Measurements from ENCODE around the gene MRPL24. TPM values are rescaled to one million over a fixed set of nuclear protein-coding genes. Genes with fewer than 3 reads are reported as not detected.

The MRPL24 gene
- total and polyA plus RNA-seq, 2 donors, result 53.8 to 59.0 TPM

DNA sequence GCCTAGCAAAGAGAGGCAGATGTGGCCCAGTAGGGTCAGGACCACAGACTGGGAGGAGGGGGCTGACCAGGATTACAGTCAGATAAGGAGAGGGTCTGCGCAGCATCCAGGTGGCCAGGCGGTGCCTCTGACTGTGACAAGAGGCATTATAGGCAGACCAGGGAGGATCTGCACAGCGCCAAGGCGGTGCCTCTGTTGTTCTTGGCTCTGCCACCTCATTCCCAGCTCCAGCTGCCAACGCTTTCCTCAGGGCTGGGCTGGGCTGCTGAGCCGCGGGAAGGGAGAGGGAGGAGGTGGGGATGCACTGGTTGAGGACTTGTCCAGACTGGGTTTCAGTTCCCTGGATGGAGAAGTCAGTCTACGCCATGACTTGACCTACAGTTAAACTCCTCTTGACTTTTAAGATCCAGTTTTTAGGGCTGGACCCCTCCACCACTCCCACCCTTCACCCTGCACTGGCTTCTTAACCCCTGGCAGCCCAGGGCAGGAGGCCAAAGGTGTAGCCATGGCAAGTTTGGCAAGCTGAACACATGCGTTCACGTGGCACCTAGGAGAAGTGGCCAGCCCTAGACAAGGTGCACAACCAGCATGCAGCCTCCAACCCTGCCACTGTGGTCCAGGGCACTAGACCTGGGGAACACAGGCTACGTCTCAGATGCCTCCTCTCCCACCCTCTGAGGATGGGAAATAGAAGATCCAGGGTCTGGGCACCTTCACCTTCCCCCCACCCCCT lies 31.0 kb downstream of the MRPL24 start:
- peaks cover 12 to 40% of the 10 kb centered on the region in 2 donors for H3K4me1 ChIP-seq (ENCODE audit: control insufficient read depth in 2 of 2, insufficient read depth in 2 of 2, low read length in 2 of 2)
- no peak overlapping the region for H3K27ac ChIP-seq (ENCODE audit: low read depth in 1 of 2, low read length in 1 of 2)
- DNase-seq (ENCODE audit: low read depth in 6 of 9, low spot score in 9 of 9), result no peak

GRCh38 chr1:156709031-156709430 lies 31.9 kb downstream of the MRPL24 start:
- Histone ChIP-seq H3K27ac (ENCODE audit: low read depth in 1 of 2, low read length in 1 of 2) (no peak overlapping the region), H3K9me3 (ENCODE audit: control insufficient read depth in 2 of 2, insufficient read depth in 1 of 2, low read length in 1 of 2) (peaks cover 0 to 5% of the 10 kb centered on the region in 2 donors), H3K4me1 (ENCODE audit: control insufficient read depth in 2 of 2, insufficient read depth in 2 of 2, low read length in 2 of 2) (peaks cover 14 to 44% of the 10 kb centered on the region in 2 donors), H3K4me3 (ENCODE audit: low read length in 2 of 2) (no peak overlapping the region), H3K27me3 (ENCODE audit: control insufficient read depth in 2 of 2, insufficient read depth in 1 of 2, low read length in 1 of 2) (peaks cover 14 to 54% of the 10 kb centered on the region in 2 donors), H3K36me3 (ENCODE audit: control insufficient read depth in 2 of 2, insufficient read depth in 2 of 2, low read length in 1 of 2) (peaks cover 0 to 4% of the 10 kb centered on the region in 2 donors)
- WGBS, result 89% methylated on average over 4 of the region's 4 CpGs
- no peak for DNase-seq (ENCODE audit: low read depth in 6 of 9, low spot score in 9 of 9)

More for the DNA sequence above, 31.0 kb downstream of the MRPL24 start:
- 87% methylated on average over 11 of the region's 11 CpGs for WGBS
- H3K9me3 ChIP-seq (ENCODE audit: control insufficient read depth in 2 of 2, insufficient read depth in 1 of 2, low read length in 1 of 2), result peaks cover 0 to 5% of the 10 kb centered on the region in 2 donors
- peaks cover 0 to 4% of the 10 kb centered on the region in 2 donors for H3K36me3 ChIP-seq (ENCODE audit: control insufficient read depth in 2 of 2, insufficient read depth in 2 of 2, low read length in 1 of 2)
- no peak overlapping the region for H3K4me3 ChIP-seq (ENCODE audit: low read length in 2 of 2)
- peaks cover 8 to 45% of the 10 kb centered on the region in 2 donors for H3K27me3 ChIP-seq (ENCODE audit: control insufficient read depth in 2 of 2, insufficient read depth in 1 of 2, low read length in 1 of 2)

- peaks cover 0 to 4% of the 10 kb centered on the region in 2 donors for H3K36me3 ChIP-seq (ENCODE audit: control insufficient read depth in 2 of 2, insufficient read depth in 2 of 2, low read length in 1 of 2)
- DNase-seq (ENCODE audit: low read depth in 6 of 9, low spot score in 9 of 9), result no peak
- 66% methylated on average over 4 of the region's 4 CpGs for WGBS
- H3K4me3 ChIP-seq (ENCODE audit: low read length in 2 of 2), result no peak overlapping the region
- no peak overlapping the region for H3K27ac ChIP-seq (ENCODE audit: low read depth in 1 of 2, low read length in 1 of 2)
- H3K9me3 ChIP-seq (ENCODE audit: control insufficient read depth in 2 of 2, insufficient read depth in 1 of 2, low read length in 1 of 2), result peaks cover 0 to 5% of the 10 kb centered on the region in 2 donors
- peaks cover 18 to 62% of the 10 kb centered on the region in 2 donors for H3K27me3 ChIP-seq (ENCODE audit: control insufficient read depth in 2 of 2, insufficient read depth in 1 of 2, low read length in 1 of 2)
- H3K4me1 ChIP-seq (ENCODE audit: control insufficient read depth in 2 of 2, insufficient read depth in 2 of 2, low read length in 2 of 2), result peaks cover 14 to 44% of the 10 kb centered on the region in 2 donors
Observed at GRCh38 chr1:156708218-156708661, 32.6 kb downstream of the MRPL24 start.

GRCh38 chr1:156707417-156708217 lies 33.3 kb downstream of the MRPL24 start:
- WGBS, result 68% methylated on average over 8 of the region's 8 CpGs
- peaks cover 14 to 44% of the 10 kb centered on the region in 2 donors for H3K4me1 ChIP-seq (ENCODE audit: control insufficient read depth in 2 of 2, insufficient read depth in 2 of 2, low read length in 2 of 2)
- H3K36me3 ChIP-seq (ENCODE audit: control insufficient read depth in 2 of 2, insufficient read depth in 2 of 2, low read length in 1 of 2), result peaks cover 0 to 4% of the 10 kb centered on the region in 2 donors
- H3K27ac ChIP-seq (ENCODE audit: low read depth in 1 of 2, low read length in 1 of 2), result peak overlapping the region in 1 of 2 donors; percentile 55
- peaks cover 0 to 5% of the 10 kb centered on the region in 2 donors for H3K9me3 ChIP-seq (ENCODE audit: control insufficient read depth in 2 of 2, insufficient read depth in 1 of 2, low read length in 1 of 2)
- peaks cover 22 to 68% of the 10 kb centered on the region in 2 donors for H3K27me3 ChIP-seq (ENCODE audit: control insufficient read depth in 2 of 2, insufficient read depth in 1 of 2, low read length in 1 of 2)
- H3K4me3 ChIP-seq (ENCODE audit: low read length in 2 of 2), result no peak overlapping the region
- no peak for DNase-seq (ENCODE audit: low read depth in 6 of 9, low spot score in 9 of 9)

GRCh38 chr1:156706657-156707416 lies 34.1 kb downstream of the MRPL24 start:
- Histone ChIP-seq H3K36me3 (ENCODE audit: control insufficient read depth in 2 of 2, insufficient read depth in 2 of 2, low read length in 1 of 2) (peaks cover 0 to 4% of the 10 kb centered on the region in 2 donors), H3K4me1 (ENCODE audit: control insufficient read depth in 2 of 2, insufficient read depth in 2 of 2, low read length in 2 of 2) (peaks cover 14 to 44% of the 10 kb centered on the region in 2 donors), H3K4me3 (ENCODE audit: low read length in 2 of 2) (peak overlapping the region; percentile 36 to 43), H3K27ac (ENCODE audit: low read depth in 1 of 2, low read length in 1 of 2) (peak overlapping the region; percentile 50 to 55), H3K27me3 (ENCODE audit: control insufficient read depth in 2 of 2, insufficient read depth in 1 of 2, low read length in 1 of 2) (peaks cover 22 to 72% of the 10 kb centered on the region in 2 donors), H3K9me3 (ENCODE audit: control insufficient read depth in 2 of 2, insufficient read depth in 1 of 2, low read length in 1 of 2) (peaks cover 0 to 5% of the 10 kb centered on the region in 2 donors)
- DNase-seq (ENCODE audit: low read depth in 6 of 9, low spot score in 9 of 9), result no peak
- WGBS, result 6% methylated on average over 29 of the region's 29 CpGs

GRCh38 chr1:156705918-156706656 lies 34.8 kb downstream of the MRPL24 start:
- Histone ChIP-seq H3K36me3 (ENCODE audit: control insufficient read depth in 2 of 2, insufficient read depth in 2 of 2, low read length in 1 of 2) (no peaks in the 10 kb centered on the region), H3K4me1 (ENCODE audit: control insufficient read depth in 2 of 2, insufficient read depth in 2 of 2, low read length in 2 of 2) (peaks cover 14 to 49% of the 10 kb centered on the region in 2 donors), H3K9me3 (ENCODE audit: control insufficient read depth in 2 of 2, insufficient read depth in 1 of 2, low read length in 1 of 2) (peaks cover 0 to 5% of the 10 kb centered on the region in 2 donors), H3K27ac (ENCODE audit: low read depth in 1 of 2, low read length in 1 of 2) (peak overlapping the region; percentile 50 to 55), H3K27me3 (ENCODE audit: control insufficient read depth in 2 of 2, insufficient read depth in 1 of 2, low read length in 1 of 2) (peaks cover 22 to 80% of the 10 kb centered on the region in 2 donors), H3K4me3 (ENCODE audit: low read length in 2 of 2) (peak overlapping the region; percentile 36 to 43)
- DNase-seq (ENCODE audit: low read depth in 6 of 9, low spot score in 9 of 9), result peak in 6 of 9 donors; percentile 48 to 80 (median 58)
- WGBS, result 1% methylated on average over 45 of the region's 45 CpGs

GRCh38 chr1:156705321-156705917 lies 35.5 kb downstream of the MRPL24 start, which contains the start of gene CRABP2:
Gene CRABP2 (minus strand): TSS chr1:156705583. CDS start chr1:156705446, 137 bp downstream.
- Histone ChIP-seq H3K27ac (ENCODE audit: low read depth in 1 of 2, low read length in 1 of 2) (peak within 1 kb of the TSS in 1 of 2 donors; percentile 55), H3K4me3 (ENCODE audit: low read length in 2 of 2) (peak within 1 kb of the TSS; percentile 36 to 43), H3K9me3 (ENCODE audit: control insufficient read depth in 2 of 2, insufficient read depth in 1 of 2, low read length in 1 of 2) (peaks cover 0 to 5% of the 10 kb centered on the region in 2 donors), H3K27me3 (ENCODE audit: control insufficient read depth in 2 of 2, insufficient read depth in 1 of 2, low read length in 1 of 2) (peaks cover 22 to 85% of the 10 kb centered on the region in 2 donors), H3K4me1 (ENCODE audit: control insufficient read depth in 2 of 2, insufficient read depth in 2 of 2, low read length in 2 of 2) (peaks cover 14 to 54% of the 10 kb centered on the region in 2 donors), H3K36me3 (ENCODE audit: control insufficient read depth in 2 of 2, insufficient read depth in 2 of 2, low read length in 1 of 2) (no peaks in the 10 kb centered on the region)
- DNase-seq (ENCODE audit: low read depth in 6 of 9, low spot score in 9 of 9), result no peak
- WGBS, result 4% methylated on average over 42 of the region's 42 CpGs

- Histone ChIP-seq H3K27ac (ENCODE audit: low read depth in 1 of 2, low read length in 1 of 2) (no peak overlapping the region), H3K27me3 (ENCODE audit: control insufficient read depth in 2 of 2, insufficient read depth in 1 of 2, low read length in 1 of 2) (peaks cover 22 to 82% of the 10 kb centered on the region in 2 donors), H3K4me1 (ENCODE audit: control insufficient read depth in 2 of 2, insufficient read depth in 2 of 2, low read length in 2 of 2) (peaks cover 14 to 53% of the 10 kb centered on the region in 2 donors), H3K36me3 (ENCODE audit: control insufficient read depth in 2 of 2, insufficient read depth in 2 of 2, low read length in 1 of 2) (no peaks in the 10 kb centered on the region), H3K4me3 (ENCODE audit: low read length in 2 of 2) (peak overlapping the region in 1 of 2 donors; percentile 34), H3K9me3 (ENCODE audit: control insufficient read depth in 2 of 2, insufficient read depth in 1 of 2, low read length in 1 of 2) (peaks cover 0 to 5% of the 10 kb centered on the region in 2 donors)
- WGBS, result 4% methylated on average over 29 of the region's 29 CpGs
- DNase-seq (ENCODE audit: low read depth in 6 of 9, low spot score in 9 of 9), result no peak
Observed at GRCh38 chr1:156704930-156705320, 36.0 kb downstream of the MRPL24 start.

Measured in thymus (tissue), 11 donors.